Motor neuron (in vitro differentiated cells): Measurements from ENCODE around the gene GINS1. TPM values are rescaled to one million over a fixed set of nuclear protein-coding genes. Genes with fewer than 3 reads are reported as not detected.
A peak's percentile ranks its signal among the peaks of the same experiment; 100 is the strongest.

Experiments
- ATAC-seq, 8 experiments: fragments of 200-7000 bp; cut with Tn5 transposase; replicated peaks in 6 of 8; 2 replicates each; pipeline ENCODE4 v1.8.0; 2021; ENCODE audit warnings: mild to moderate bottlenecking in 8 of 8, moderate library complexity in 8 of 8
- H3K27ac ChIP-seq, 2 donors: fragments of 250-450 bp; sonication (Bioruptor Pico); 2 replicates each; pipeline ENCODE4 v1.9.0; 2021; ENCODE audit warnings: antibody characterized with exemption in 2 of 2, mild to moderate bottlenecking in 2 of 2, moderate library complexity in 1 of 2
- H3K4me1 ChIP-seq, 2 donors: fragments of 250-450 bp; sonication (Bioruptor Pico); replicated peaks in 1 of 2; 2 replicates each; pipeline ENCODE4 v1.6.1; 2021; ENCODE audit warnings: antibody characterized with exemption in 2 of 2, mild to moderate bottlenecking in 2 of 2, moderate library complexity in 1 of 2
- H3K4me3 ChIP-seq, 5 donors: fragments of 250-450 bp; sonication (Bioruptor Pico); 2 replicates each; pipeline ENCODE4 v1.9.0; 2021; ENCODE audit warnings: antibody characterized with exemption in 5 of 5, mild to moderate bottlenecking in 5 of 5, moderate library complexity in 4 of 5
- WGBS, 10 experiments: fragments of 450-650 bp; shearing (Covaris generic); methylation state at CpG; one replicate each; pipeline ENCODE4 v1.0.0; 2022; 5-methylcytosine and 5-hydroxymethylcytosine counted together
- in situ Hi-C, 9 experiments: fragments of 400-800 bp; cut with MboI; loops; one replicate each; pipeline ENCODE4 v1.15.0; 2021; ENCODE audit warnings: low sequenced_read_pairs in 9 of 9, low pct_unique_long_range_greater_than_20kb in 2 of 9; ENCODE audit not compliant: unreplicated experiment in 9 of 9
- total RNA-seq, 8 experiments: library from RNA; unstranded; fragments of 300-600 nt; gene quantifications; 2 replicates each; pipeline versions ENCODE4 v1.2.3 to v1.2.4, GENCODE V29; 2022

The GINS1 gene
- total RNA-seq, 8 experiments from 2014 or later: 0.71 to 29.1 (median 4.5) TPM

GRCh38 chr20:25437153-25437581 is 29.7 kb downstream of the GINS1 start:
- in situ Hi-C loops: loop anchor here in 1 of 9 experiments (25.0 kb wide), 1 partner anchor 175 kb away; no protein-coding TSS in a partner anchor
- 42 to 92% (median 63%) methylated on average over 1 to 4 of the region's 4 CpGs for WGBS, 10 experiments
- Histone ChIP-seq H3K27ac (no peak overlapping the region), H3K4me3 (no peak overlapping the region), H3K4me1 (no peaks in the 10 kb centered on the region)
- no peak for ATAC-seq

GRCh38 chr20:25439328-25439727 is 31.9 kb downstream of the GINS1 start:
- no peaks in the 10 kb centered on the region for H3K4me1 ChIP-seq
- H3K4me3 ChIP-seq: no peak overlapping the region
- H3K27ac ChIP-seq: no peak overlapping the region
- WGBS, 10 experiments: 78 to 100% (median 98%) methylated on average over 1 to 3 of the region's 3 CpGs; no CpG with 5 or more reads in 2 of the 10 experiments
- in situ Hi-C loops: loop anchor here in 1 of 9 experiments (25.0 kb wide), 1 partner anchor 177 kb away; no protein-coding TSS in a partner anchor
- ATAC-seq: no peak

GRCh38 chr20:25444556-25444955 is 37.1 kb downstream of the GINS1 start:
- ATAC-seq: no peak
- WGBS, 10 experiments: 67 to 100% (median 100%) methylated on average over 1 to 4 of the region's 4 CpGs; no CpG with 5 or more reads in 2 of the 10 experiments
- Histone ChIP-seq H3K4me3 (no peak overlapping the region), H3K27ac (no peak overlapping the region), H3K4me1 (no peaks in the 10 kb centered on the region)
- in situ Hi-C loops: loop anchor here in 1 of 9 experiments (25.0 kb wide), 1 partner anchor 182 kb away; no protein-coding TSS in a partner anchor

- ATAC-seq: peak in 2 of 8 experiments; percentile 25 to 40
- no peak overlapping the region for H3K27ac ChIP-seq
- WGBS, 10 experiments: 29 to 95% (median 87%) methylated on average over 1 to 4 of the region's 6 CpGs; no CpG with 5 or more reads in 3 of the 10 experiments
- in situ Hi-C loops: loop anchor here in 1 of 9 experiments (25.0 kb wide), 1 partner anchor 185 kb away; no protein-coding TSS in a partner anchor
- no peak overlapping the region for H3K4me3 ChIP-seq
- H3K4me1 ChIP-seq: no peaks in the 10 kb centered on the region
Observed at GRCh38 chr20:25447671-25448070, 40.2 kb downstream of the GINS1 start.

GRCh38 chr20:25452333-25452732 is 44.9 kb downstream of the GINS1 start:
- WGBS, 10 experiments: 68 to 100% (median 93%) methylated on average over 1 to 6 of the region's 6 CpGs; no CpG with 5 or more reads in 3 of the 10 experiments
- in situ Hi-C loops: no loop called here
- no peak overlapping the region for H3K27ac ChIP-seq
- ATAC-seq: no peak
- no peaks in the 10 kb centered on the region for H3K4me1 ChIP-seq
- no peak overlapping the region for H3K4me3 ChIP-seq

- WGBS, 10 experiments: 73 to 97% (median 90%) methylated on average over 2 to 21 of the region's 25 CpGs; no CpG with 5 or more reads in 1 of the 10 experiments
- H3K4me1 ChIP-seq: no peaks in the 10 kb centered on the region
- no peak overlapping the region for H3K27ac ChIP-seq
- in situ Hi-C loops: no loop called here
- no peak overlapping the region for H3K4me3 ChIP-seq
- peak in 4 of 8 experiments; percentile 30 to 59 (median 39) for ATAC-seq
Observed at GRCh38 chr20:25453035-25453810, 45.8 kb downstream of the GINS1 start.

GRCh38 chr20:25454153-25454900 is 46.9 kb downstream of the GINS1 start:
- in situ Hi-C loops: no loop called here
- ATAC-seq: no peak
- 84 to 100% (median 96%) methylated on average over 1 to 7 of the region's 15 CpGs; no CpG with 5 or more reads in 3 of the 10 experiments for WGBS, 10 experiments

GRCh38 chr20:25457886-25458680 is 50.6 kb downstream of the GINS1 start:
- Histone ChIP-seq H3K4me1 (no peaks in the 10 kb centered on the region), H3K27ac (no peak overlapping the region), H3K4me3 (no peak overlapping the region)
- no peak for ATAC-seq
- WGBS, 10 experiments: 85 to 100% (median 94%) methylated on average over 1 to 7 of the region's 22 CpGs; no CpG with 5 or more reads in 4 of the 10 experiments
- in situ Hi-C loops: no loop called here

More at GRCh38 chr20:25454153-25454900, 46.9 kb downstream of the GINS1 start:
- no peak overlapping the region for H3K27ac ChIP-seq
- no peaks in the 10 kb centered on the region for H3K4me1 ChIP-seq
- no peak overlapping the region for H3K4me3 ChIP-seq

- in situ Hi-C loops: no loop called here
- Histone ChIP-seq H3K4me3 (no peak overlapping the region), H3K4me1 (no peaks in the 10 kb centered on the region), H3K27ac (no peak overlapping the region)
- no peak for ATAC-seq
- 74 to 100% (median 96%) methylated on average over 1 to 6 of the region's 20 CpGs; no CpG with 5 or more reads in 4 of the 10 experiments for WGBS, 10 experiments
Observed at GRCh38 chr20:25459111-25459830, 51.8 kb downstream of the GINS1 start.

GRCh38 chr20:25459916-25460535 is 52.6 kb downstream of the GINS1 start:
- 0 to 100% (median 66%) methylated on average over 1 to 9 of the region's 12 CpGs; no CpG with 5 or more reads in 5 of the 10 experiments for WGBS, 10 experiments
- ATAC-seq: no peak
- H3K4me1 ChIP-seq: no peaks in the 10 kb centered on the region
- H3K4me3 ChIP-seq: no peak overlapping the region
- in situ Hi-C loops: no loop called here
- no peak overlapping the region for H3K27ac ChIP-seq

GRCh38 chr20:25460566-25461280 is 53.2 kb downstream of the GINS1 start:
- ATAC-seq: no peak
- no peak overlapping the region for H3K27ac ChIP-seq
- no peaks in the 10 kb centered on the region for H3K4me1 ChIP-seq
- in situ Hi-C loops: no loop called here
- no peak overlapping the region for H3K4me3 ChIP-seq
- no CpG with 5 or more reads among the region's 19 CpGs for WGBS, 10 experiments
